Ovary (tissue), 3 donors: ENCODE measurements around the gene DCAF12L1.

Experiments
- CTCF ChIP-seq, 3 donors: fragments of 450-650 bp in 2 of 3; fragments of 200-600 bp in 1 of 3; IDR thresholded peaks; one replicate each; pipeline versions ENCODE4 v1.5.1 to v1.8.0; 2016 to 2022; ENCODE audit warnings: antibody characterized with exemption in 3 of 3, mild to moderate bottlenecking in 1 of 3
- EP300 ChIP-seq: sonication (generic); formaldehyde crosslinking; IDR thresholded peaks from one replicate; pipeline ENCODE4 v1.6.1; 2017; ENCODE audit warnings: antibody characterized with exemption
- POLR2A ChIP-seq: fragments of 450-650 bp; IDR thresholded peaks from one replicate; pipeline ENCODE4 v1.6.1; 2017; ENCODE audit warnings: antibody characterized with exemption, mild to moderate bottlenecking, moderate library complexity
- donor health status: DM: no; HTN: no; CAD: no.

- TF ChIP-seq POLR2A (no peak), CTCF (IDR thresholded peaks at IDR 0.05) (no peak), EP300 (no peak)
Measured at GRCh38 chrX:126552313-126553022, at the start of gene DCAF12L1.
